Caco-2 (cell line): ENCODE measurements around the gene LAMC1. TPM values are rescaled to one million over a fixed set of nuclear protein-coding genes. Genes with fewer than 3 reads are reported as not detected.

ENCODE experiments used
- BruUV-seq: library from RNA; stranded (reverse); fragments of 400-500 nt; replicated peaks from 2 replicates; lab custom pipeline; 2021; lab: Mats Ljungman, UMichigan
- CTCF ChIA-PET: fragments of 300-600 bp; sonication (Branson Sonifier 250); formaldehyde crosslinking; loops from one replicate; lab custom pipeline; 2022; ENCODE audit warnings: antibody characterized with exemption; lab: Charles Lee
- POLR2A ChIA-PET: fragments of 300-600 bp; sonication (Branson Sonifier 250); formaldehyde crosslinking; loops from one replicate; lab custom pipeline; 2022; ENCODE audit warnings: antibody characterized with exemption; lab: Charles Lee
- DNase-seq, 2 experiments: peaks; one replicate each; pipeline versions ENCODE4 v3.0.0 to v3.0.0-alpha.2; 2020 to 2022
- H3K27me3 ChIP-seq: replicated peaks from 2 replicates; pipeline ENCODE4 v1.6.0; 2011; ENCODE audit warnings: low read length; ENCODE audit not compliant: control insufficient read depth, insufficient read depth
- H3K36me3 ChIP-seq: 2 replicates; pipeline ENCODE4 v1.5.1; 2011; ENCODE audit warnings: low read length; ENCODE audit not compliant: control insufficient read depth, insufficient read depth
- H3K4me1 ChIP-seq: fragments of 250-450 bp; sonication (Bioruptor Pico); 2 replicates; pipeline ENCODE4 v1.5.1; 2020; ENCODE audit warnings: mild to moderate bottlenecking
- H3K4me3 ChIP-seq: 2 replicates; pipeline ENCODE4 v1.5.1; 2011; ENCODE audit warnings: low read depth, mild to moderate bottlenecking, control low read depth, low read length
- H3K9me3 ChIP-seq: fragments of 250-450 bp; sonication (Bioruptor Pico); 2 replicates; pipeline ENCODE4 v1.5.1; 2020; ENCODE audit warnings: mild to moderate bottlenecking, moderate library complexity
- H3K27ac Mint-ChIP-seq: one replicate; pipeline ENCODE4 v1.8.0; 2022; ENCODE audit warnings: mixed read lengths; ENCODE audit not compliant: unreplicated experiment
- H3K27me3 Mint-ChIP-seq: one replicate; pipeline ENCODE4 v1.8.0; 2022; ENCODE audit warnings: mixed read lengths; ENCODE audit not compliant: insufficient read depth, unreplicated experiment
- H3K36me3 Mint-ChIP-seq: one replicate; pipeline ENCODE4 v1.8.0; 2022; ENCODE audit warnings: mild to moderate bottlenecking, mixed read lengths; ENCODE audit not compliant: insufficient read depth, unreplicated experiment
- H3K4me1 Mint-ChIP-seq: one replicate; pipeline ENCODE4 v1.8.0; 2022; ENCODE audit warnings: low read depth, mixed read lengths; ENCODE audit not compliant: unreplicated experiment
- H3K4me3 Mint-ChIP-seq: one replicate; pipeline ENCODE4 v1.8.0; 2022; ENCODE audit warnings: mild to moderate bottlenecking, moderate library complexity, mixed read lengths; ENCODE audit not compliant: unreplicated experiment
- H3K9me3 Mint-ChIP-seq: one replicate; pipeline ENCODE4 v1.8.0; 2022; ENCODE audit warnings: mixed read lengths; ENCODE audit not compliant: unreplicated experiment
- intact Hi-C: fragments of 100-400 bp; cut with micrococcal nuclease; formaldehyde crosslinking; loops from one replicate; pipeline ENCODE4 v1.10.0; 2022; ENCODE audit not compliant: unreplicated experiment
- total RNA-seq: library from RNA; stranded (reverse); gene quantifications from 2 replicates; pipeline ENCODE4 v1.2.3, GENCODE V29; 2022
- TF ChIP-seq, protein P1 (sequence below), 2 experiments: fragments of 200-600 bp in 1 of 2; IDR thresholded peaks; 1 replicate in 1 of 2; 2 replicates in 1 of 2; pipeline versions ENCODE4 v1.5.1 to v1.8.0; 2011 to 2022; ENCODE audit warnings: antibody characterized with exemption in 1 of 2, control low read depth in 1 of 2, inconsistent platforms in 1 of 2, low read depth in 1 of 2, low read length in 1 of 2, mild to moderate bottlenecking in 1 of 2, moderate library complexity in 1 of 2; ENCODE audit not compliant: insufficient read depth in 1 of 2, severe bottlenecking in 1 of 2, unreplicated experiment in 1 of 2

LAMC1 gene
- total RNA-seq, 1 experiment from 2014 or later: 323 TPM

DNA sequence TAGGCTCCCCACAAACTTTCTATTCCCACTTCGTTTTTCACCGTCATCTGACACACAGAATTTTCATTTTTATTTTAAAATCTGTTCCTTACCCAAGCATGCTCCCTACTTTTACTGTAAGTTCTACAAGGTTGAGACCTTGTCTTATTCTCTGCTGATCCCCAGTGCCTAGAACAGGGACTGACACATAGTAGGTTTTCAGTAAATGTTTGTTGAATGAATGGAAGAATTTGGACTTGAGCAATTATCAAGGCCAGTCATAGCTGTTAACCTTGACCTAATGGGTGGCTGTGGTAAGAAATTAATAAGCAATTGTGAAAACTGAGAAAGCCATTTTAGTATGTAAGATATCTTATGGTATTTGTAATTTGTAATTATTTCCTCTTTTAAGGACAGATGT, 71.1 kb downstream of the LAMC1 start:
- Mint-ChIP-seq H3K27me3 (no peaks in the 10 kb centered on the region), H3K27ac (peak overlapping the region; percentile 54), H3K4me3 (peak overlapping the region; percentile 2), H3K36me3 (peaks cover 7% of the 10 kb centered on the region), H3K9me3 (no peaks in the 10 kb centered on the region), H3K4me1 (peaks cover 35% of the 10 kb centered on the region)
- ChIA-PET CTCF (no interaction called here), POLR2A (no interaction called here)
- TF ChIP-seq, protein P1, sequence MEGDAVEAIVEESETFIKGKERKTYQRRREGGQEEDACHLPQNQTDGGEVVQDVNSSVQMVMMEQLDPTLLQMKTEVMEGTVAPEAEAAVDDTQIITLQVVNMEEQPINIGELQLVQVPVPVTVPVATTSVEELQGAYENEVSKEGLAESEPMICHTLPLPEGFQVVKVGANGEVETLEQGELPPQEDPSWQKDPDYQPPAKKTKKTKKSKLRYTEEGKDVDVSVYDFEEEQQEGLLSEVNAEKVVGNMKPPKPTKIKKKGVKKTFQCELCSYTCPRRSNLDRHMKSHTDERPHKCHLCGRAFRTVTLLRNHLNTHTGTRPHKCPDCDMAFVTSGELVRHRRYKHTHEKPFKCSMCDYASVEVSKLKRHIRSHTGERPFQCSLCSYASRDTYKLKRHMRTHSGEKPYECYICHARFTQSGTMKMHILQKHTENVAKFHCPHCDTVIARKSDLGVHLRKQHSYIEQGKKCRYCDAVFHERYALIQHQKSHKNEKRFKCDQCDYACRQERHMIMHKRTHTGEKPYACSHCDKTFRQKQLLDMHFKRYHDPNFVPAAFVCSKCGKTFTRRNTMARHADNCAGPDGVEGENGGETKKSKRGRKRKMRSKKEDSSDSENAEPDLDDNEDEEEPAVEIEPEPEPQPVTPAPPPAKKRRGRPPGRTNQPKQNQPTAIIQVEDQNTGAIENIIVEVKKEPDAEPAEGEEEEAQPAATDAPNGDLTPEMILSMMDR (IDR thresholded peaks at IDR 0.05; ENCODE audit: insufficient read depth in 1 of 2, low read depth in 1 of 2, low read length in 1 of 2, severe bottlenecking in 1 of 2, unreplicated experiment in 1 of 2): no peak
- intact Hi-C loops: no loop called here
- no peak overlapping the region for H3K4me3 ChIP-seq
- DNase-seq: no peak
- no TSS peak for BruUV-seq
- H3K4me1 ChIP-seq: peaks cover 98% of the 10 kb centered on the region
- H3K27me3 ChIP-seq: no peaks in the 10 kb centered on the region
- H3K9me3 ChIP-seq: no peaks in the 10 kb centered on the region
- H3K36me3 ChIP-seq: no peaks in the 10 kb centered on the region

DNA sequence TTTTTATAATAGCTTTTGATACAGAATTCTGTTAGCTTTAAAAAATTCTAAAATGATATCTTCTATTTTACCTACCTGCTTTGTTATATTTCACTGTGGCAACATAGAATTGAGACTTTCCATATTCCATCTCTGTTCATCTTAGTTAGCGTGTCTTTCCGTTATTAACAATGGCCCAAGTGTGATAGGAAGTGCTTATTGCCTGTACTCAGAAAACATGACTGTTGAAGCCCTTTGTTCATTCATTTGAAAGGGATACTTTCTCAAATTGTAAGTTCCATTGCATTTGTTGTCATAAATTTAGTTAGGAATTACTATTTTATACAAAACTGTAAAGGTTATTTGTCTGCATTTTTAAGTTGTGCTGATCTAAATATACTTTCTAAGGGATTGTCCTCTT, 73.1 kb downstream of the LAMC1 start:
- Mint-ChIP-seq H3K4me1 (peaks cover 31% of the 10 kb centered on the region), H3K4me3 (no peak overlapping the region), H3K36me3 (peaks cover 7% of the 10 kb centered on the region), H3K27me3 (no peaks in the 10 kb centered on the region), H3K27ac (no peak overlapping the region), H3K9me3 (no peaks in the 10 kb centered on the region)
- no peak overlapping the region for H3K4me3 ChIP-seq
- H3K27me3 ChIP-seq: no peaks in the 10 kb centered on the region
- CTCF ChIA-PET: no interaction called here
- no peaks in the 10 kb centered on the region for H3K9me3 ChIP-seq
- peaks cover 98% of the 10 kb centered on the region for H3K4me1 ChIP-seq
- no TSS peak for BruUV-seq
- POLR2A ChIA-PET: no interaction called here
- TF ChIP-seq, protein P1 (IDR thresholded peaks at IDR 0.05; ENCODE audit: insufficient read depth in 1 of 2, low read depth in 1 of 2, low read length in 1 of 2, severe bottlenecking in 1 of 2, unreplicated experiment in 1 of 2): no peak
- DNase-seq: no peak
- no peaks in the 10 kb centered on the region for H3K36me3 ChIP-seq
- intact Hi-C loops: no loop called here

DNA sequence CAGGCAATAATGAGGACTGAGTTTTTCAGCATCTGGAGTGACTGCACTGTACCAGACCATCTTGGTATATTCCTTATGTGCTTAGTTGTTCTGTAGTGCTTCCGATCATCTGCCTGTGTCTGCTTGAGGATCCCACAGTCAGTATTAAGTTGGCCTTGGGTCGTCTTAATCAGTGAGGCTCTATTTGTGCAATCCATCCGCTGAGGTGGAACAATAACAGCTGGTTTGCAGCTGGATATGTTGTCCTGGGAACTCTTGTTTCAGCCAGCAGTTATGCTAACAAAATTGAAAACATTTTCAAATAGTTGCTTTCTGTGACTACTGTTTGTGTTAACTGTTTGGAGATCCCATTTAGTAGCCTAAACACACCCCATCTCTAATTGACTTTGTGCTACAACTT, 73.7 kb downstream of the LAMC1 start:
- no peaks in the 10 kb centered on the region for H3K27me3 ChIP-seq
- H3K4me1 ChIP-seq: peaks cover 98% of the 10 kb centered on the region
- CTCF ChIA-PET: no interaction called here
- no TSS peak for BruUV-seq
- TF ChIP-seq, protein P1 (IDR thresholded peaks at IDR 0.05; ENCODE audit: insufficient read depth in 1 of 2, low read depth in 1 of 2, low read length in 1 of 2, severe bottlenecking in 1 of 2, unreplicated experiment in 1 of 2): no peak
- no peaks in the 10 kb centered on the region for H3K36me3 ChIP-seq
- H3K4me3 Mint-ChIP-seq: no peak overlapping the region
- intact Hi-C loops: no loop called here
- H3K27me3 Mint-ChIP-seq: no peaks in the 10 kb centered on the region
- H3K27ac Mint-ChIP-seq: no peak overlapping the region
- no peaks in the 10 kb centered on the region for H3K9me3 Mint-ChIP-seq
- DNase-seq: no peak
- no peaks in the 10 kb centered on the region for H3K9me3 ChIP-seq
- H3K4me1 Mint-ChIP-seq: peaks cover 34% of the 10 kb centered on the region
- POLR2A ChIA-PET: no interaction called here
- H3K36me3 Mint-ChIP-seq: peaks cover 10% of the 10 kb centered on the region
- no peak overlapping the region for H3K4me3 ChIP-seq
